SKM-1 (cell line): ENCODE results near the gene UFSP1.

Experiments
- DNase-seq: peaks from one replicate; lab custom pipeline; 2025; ENCODE audit not compliant: unreplicated experiment; lab: John Stamatoyannopoulos, UW

The UFSP1 gene

DNA sequence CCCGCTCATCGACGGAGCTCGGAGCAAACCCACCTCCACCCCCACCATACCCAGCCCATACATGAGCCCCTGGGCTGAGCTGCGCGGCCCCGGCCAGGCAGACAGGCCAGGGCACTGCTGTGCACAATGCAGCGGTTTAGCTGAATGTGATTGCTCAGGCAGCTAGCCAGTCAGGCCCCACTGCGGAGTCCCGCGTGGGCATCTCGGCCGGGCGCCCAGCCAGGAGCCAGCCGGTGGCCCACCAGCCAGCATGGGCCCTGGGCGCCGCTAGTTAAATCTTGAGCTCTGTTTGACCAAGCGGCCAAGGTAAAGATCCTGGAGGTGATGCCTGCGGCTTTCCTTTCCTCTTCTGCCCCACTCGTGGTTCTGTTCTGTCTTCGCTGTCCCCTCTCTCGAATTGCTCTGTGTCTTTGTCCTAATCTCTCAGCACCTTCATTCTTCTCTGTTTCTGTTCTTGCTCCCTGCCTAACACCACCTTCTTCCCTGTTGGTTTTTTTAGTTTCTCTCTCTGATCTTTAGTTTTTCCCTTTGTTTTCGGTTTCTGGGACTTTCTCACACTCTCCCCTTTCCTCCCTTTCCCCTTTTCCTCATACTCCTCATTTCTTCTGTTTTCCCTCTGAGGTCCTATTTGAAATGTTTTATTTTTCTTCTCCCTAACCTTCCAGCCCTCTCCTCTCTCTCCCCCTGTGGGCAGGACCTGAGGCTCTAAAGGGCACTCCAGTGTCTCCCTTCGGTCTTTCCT is 6.6 kb downstream of the UFSP1 start:
- no peak for DNase-seq

DNA sequence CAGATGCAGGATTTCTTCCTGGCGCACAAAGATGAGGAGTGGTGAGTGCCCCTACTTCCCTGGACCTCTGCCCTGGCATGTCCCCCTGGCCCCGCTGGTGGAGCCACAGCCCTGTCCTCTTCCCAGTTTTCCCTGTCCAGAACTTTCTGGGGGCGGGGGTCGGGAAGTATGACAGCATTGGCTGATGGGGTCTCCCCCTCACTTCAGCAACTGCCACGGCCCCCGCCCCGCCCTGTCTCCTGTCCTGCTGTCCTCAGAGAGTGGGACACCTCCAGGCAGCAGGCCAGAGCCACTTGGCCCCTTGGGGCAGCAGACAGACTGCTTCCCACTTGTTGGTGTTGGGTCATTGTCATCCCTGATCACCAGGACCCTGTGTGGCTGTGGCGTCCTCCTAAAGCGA is 7.3 kb downstream of the UFSP1 start:
- no peak for DNase-seq

DNA sequence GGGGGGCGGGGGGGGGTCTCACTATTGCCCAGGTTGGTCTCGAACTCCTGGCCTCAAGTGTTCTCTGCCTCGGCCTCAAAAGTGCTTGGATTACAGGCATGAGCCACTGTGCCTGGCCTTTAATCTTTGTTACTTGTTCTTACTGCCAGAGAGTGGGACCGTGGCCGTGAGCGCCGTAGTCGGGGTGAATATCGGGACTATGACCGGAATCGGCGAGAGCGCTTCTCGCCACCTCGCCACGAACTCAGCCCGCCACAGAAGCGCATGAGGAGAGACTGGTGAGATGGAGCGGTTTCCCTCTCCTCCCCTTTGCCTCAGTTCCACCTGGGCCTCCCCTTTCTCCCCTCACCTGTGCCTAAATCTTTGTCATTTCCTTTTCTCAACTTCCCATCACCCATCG is 8.4 kb downstream of the UFSP1 start:
- DNase-seq = no peak

DNA sequence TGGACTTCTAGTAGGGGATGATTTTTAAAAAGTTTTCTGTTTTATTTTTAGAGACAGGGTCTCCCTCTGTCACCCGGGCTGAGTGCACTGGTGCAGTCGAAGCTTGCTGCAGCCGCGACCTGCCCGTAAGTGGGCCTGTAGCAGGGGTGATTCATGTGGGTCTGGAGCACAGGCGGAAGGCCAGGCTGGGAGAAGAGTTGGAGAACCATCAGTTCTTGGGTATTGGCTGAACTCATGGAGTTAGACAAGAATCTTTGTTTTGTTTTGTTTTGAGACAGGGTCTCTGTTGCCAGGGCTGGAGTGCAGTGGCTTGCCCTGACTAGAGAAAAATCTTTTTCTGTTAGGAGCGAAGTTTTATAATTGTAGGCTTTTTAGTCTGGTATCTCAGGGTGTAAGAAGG is 8.9 kb downstream of the UFSP1 start:
- no peak for DNase-seq

DNA sequence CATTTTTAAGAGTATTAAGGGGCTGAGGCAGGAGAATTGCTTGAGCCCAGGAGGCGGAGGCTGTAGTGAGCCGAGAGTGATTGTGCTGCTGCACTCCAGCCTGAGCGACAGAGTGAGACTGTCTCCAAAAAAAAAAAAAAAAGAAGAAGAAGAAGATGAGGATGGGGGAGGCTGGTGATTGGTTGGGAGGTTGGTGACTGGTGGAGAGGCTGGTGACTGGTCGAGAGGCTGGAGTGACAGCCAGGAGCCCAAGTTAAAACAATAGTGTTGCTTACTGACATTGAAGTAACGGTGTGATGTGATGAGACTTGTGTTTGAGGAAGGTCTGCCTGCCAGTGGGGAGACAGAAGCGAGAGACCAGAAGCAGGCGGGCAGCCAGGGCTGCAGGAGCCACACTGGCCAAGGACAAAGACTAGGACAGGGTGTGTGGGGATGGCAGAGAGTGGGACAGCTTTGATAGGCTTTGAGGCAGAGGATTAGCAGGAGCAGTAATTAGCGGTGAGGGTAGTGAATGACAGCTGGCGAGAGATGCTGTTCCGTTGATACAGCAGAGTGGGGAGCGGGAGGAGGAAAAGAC is 9.7 kb downstream of the UFSP1 start:
- no peak for DNase-seq

DNA sequence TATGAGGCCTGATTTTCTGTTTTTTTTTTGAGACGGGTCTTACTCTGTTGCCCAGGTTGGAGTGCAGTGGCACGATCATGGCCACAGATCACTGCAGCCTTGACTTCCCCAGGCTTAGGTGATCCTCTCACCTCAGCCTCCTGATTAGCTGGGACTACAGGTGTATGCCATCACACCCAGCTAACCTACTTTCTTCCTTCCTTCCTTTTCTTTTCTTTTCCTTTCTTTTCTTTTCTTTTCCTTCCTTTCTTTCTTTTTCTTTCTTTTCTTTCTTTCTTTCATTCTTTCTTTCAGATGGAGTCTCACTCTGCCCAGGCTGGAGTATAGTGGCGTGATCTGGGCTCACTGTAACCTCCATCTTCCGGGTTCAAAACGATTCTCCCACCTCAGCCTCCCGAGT is 10.8 kb downstream of the UFSP1 start:
- DNase-seq = no peak

DNA sequence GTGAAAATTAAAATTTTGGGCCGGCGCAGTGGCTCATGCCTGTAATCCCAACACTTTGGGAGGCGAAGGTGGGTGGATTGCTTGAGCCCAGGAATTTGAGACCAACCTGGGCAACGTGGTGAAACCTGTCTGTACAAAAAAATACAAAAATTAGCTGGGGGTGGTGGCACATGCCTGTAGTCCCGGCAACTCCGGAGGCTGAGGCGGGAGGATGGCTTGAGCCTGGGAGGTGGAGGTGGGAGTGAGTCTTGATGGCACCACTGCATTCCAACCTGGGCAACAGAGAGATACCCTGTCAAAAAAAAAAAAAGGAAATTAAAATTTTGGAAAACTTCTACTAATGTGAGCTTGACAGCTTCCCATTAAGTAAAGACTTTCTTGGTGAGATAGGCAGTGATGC is 11.5 kb downstream of the UFSP1 start:
- DNase-seq = no peak

DNA sequence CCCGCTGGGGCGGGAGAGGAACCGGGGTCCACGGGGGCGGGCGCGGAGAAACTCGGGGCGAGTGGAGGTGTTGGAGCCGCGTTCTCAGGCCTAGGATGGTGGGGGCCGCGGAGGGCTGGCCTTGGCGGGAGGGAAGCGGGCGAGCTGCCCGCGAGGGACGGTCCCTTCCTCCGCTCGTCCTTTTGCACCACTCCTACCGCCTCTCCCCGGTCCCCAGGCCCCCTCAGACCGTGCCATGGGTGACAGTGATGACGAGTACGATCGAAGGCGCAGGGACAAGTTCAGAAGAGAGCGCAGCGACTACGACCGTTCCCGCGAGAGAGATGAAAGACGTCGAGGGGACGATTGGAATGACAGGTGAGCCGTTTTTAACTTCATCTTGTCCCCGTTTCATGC is 14.2 kb downstream of the UFSP1 start:
- DNase-seq = no peak

DNA sequence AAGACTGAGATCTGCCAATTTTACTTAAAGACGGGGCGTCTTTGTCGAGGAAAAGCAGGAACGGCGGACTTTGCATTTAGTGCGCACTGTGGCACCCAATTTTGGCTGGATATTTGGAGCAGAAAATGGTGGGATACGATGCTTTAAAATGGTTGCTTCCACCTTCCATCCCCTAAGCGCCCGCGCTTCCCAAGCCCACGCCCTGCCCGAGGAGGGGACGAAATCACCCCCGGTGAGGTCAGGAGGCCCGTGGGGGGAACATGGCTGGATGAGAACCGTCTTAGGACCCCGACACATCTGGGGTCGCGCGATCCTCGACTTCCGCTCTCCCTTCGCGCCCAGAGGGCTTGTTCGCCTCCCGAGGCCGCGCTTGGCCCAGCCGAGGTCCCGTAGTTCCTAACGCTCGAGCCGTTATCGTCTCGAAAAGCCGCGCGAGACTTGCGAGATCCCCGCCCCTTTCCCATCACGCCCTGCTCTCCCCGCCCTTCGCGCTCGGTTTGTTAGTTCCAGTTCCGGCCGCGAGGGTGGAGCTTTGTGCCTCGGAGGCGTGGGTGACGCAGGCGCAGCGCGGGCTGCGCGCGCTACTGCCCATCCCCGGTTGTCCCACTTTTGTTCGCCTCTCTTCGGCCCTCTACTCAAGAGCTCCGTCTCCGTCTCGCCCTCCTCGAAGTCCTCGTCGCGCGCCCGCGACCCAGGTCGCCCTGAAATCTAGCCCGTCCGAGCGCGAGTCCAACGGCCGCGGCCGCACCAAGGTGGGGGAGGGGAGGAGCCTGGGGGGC is 14.7 kb downstream of the UFSP1 start, which contains the start of gene SRRT:
Gene SRRT (plus strand): TSS at position 527 of the 779 bp plus-strand sequence. CDS start 488 bp downstream, outside the sequence.
- DNase-seq = peak; percentile 98

DNA sequence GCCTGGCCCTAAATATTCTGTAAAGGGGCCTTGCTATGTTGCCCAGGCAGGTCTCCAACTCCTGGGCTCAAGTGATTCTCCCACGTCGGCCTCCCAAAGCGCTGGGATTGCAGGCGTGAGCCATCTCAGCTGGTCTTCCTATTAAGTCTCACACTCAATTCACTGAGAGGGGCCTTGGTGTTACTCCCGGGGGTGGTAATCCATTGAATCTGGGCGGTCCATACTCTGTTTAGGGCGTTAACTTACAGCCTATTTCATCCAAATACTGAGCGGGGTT is 15.3 kb downstream of the UFSP1 start:
- DNase-seq = no peak

DNA sequence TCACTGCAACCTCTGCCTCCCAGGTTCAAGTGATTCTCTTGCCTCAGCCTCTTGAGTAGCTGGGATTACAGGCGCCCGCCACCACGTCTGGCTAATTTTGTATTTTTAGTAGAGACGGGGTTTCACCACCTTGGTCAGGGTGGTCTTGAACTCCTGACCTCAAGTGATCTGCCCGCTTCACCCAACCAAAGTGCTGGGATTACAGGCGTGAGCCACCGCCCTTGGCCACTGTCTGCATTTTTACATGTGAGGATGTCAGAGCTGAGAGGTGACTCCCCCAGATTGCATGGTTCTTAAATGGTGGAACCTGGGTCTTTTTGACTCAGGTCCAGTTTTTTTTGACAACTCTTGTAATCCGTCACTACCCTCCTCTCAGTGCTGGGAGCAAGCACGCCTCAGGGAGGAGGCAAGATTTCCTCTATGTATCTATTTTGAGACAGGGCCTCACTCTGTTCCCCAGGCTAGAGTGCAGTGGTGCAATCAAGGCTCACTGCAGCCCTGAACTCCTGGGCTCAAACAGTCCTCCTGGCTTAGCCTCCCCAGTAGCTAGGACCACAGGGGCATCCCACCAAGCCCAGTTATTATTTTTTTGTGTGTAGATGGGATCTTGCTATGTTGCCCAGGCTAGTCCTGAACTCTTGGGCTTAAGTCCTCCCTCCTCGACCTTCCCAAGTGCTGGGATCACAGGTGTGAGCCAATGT is 15.8 kb downstream of the UFSP1 start:
- no peak for DNase-seq

DNA sequence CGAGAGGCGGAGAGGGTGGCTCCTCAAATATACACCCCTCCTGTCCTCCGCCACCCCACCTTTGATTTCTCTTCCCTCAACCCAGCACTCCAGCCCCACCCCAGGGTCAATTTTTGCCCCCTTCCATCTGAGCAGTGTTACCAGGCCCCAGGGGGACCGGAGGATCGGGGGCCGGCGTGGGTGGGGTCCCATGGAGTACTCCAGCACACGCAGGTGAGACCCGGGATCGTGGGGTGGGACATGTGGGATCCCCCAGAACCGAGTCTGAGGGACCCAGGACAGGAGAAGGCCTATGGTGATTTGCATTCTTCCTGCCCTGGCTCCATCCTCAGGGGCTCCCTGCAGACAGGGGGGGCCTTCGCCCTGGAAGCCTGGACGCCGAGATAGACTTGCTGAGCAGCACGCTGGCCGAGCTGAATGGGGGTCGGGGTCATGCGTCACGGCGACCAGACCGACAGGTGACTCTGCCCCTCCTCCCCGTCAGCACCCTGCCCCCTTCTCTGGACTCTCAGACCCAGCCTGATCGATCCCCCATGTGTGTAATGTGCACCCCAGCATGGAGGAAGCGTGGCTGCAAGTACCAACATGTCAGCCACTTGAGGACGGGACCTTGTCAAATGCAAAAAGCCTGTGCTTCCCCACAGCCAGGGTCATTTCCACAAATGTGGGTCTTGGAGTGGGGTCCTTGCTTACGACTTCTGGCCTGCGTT is 21.6 kb downstream of the UFSP1 start:
- no peak for DNase-seq

DNA sequence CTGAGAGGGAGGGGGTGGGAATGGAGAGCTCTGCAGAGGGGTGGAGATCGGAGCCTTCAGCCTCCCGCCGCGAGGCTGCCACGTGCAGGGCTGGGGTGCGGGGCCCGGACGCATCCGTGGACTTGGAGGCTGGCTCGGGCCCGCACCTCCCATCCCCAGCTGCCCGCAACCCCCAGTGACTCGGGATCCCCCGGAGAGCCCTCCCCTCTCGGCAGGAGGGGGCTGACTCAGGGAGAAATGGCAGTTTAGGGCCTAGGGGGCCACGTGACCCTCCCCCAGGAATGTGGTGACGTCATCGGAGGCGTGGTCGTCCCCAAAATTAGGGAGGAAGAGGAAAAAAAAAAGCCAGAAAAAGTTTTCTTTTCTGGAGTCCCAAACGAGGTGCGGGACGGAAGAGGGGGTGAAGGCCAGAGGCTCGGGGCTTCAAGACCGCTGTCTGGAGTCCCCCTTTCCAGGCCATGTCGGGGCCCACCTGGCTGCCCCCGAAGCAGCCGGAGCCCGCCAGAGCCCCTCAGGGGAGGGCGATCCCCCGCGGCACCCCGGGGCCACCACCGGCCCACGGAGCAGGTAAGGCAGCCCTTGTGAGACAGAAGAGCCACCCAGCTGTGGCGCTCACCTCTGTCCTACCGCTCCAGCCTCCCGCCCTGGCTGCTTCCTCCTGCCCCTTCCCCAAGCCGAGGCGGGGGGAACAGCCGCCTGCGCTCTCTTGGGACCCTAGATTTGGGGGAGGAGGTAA is 22.3 kb downstream of the UFSP1 start, which contains the start of gene TRIP6:
Gene TRIP6 (plus strand): TSS at position 348 of the 736 bp plus-strand sequence. CDS start 111 bp downstream, at position 459.
- DNase-seq = peak; percentile 28

DNA sequence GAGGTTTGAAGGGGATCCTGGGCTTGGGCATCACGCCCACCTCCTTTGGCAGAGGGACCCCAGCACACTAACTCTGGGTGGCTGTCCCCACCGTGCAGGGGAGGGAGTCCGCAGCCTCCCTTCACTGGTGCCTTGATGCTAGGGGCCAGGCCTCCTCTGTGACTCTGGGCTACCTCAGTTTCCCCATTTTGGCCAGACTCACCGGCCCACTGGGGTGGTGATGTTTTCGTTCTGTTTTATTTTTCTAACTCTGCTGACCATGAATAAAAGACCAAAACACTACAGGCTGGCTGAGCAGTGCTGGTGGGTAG is 22.8 kb downstream of the UFSP1 start:
- no peak for DNase-seq

DNA sequence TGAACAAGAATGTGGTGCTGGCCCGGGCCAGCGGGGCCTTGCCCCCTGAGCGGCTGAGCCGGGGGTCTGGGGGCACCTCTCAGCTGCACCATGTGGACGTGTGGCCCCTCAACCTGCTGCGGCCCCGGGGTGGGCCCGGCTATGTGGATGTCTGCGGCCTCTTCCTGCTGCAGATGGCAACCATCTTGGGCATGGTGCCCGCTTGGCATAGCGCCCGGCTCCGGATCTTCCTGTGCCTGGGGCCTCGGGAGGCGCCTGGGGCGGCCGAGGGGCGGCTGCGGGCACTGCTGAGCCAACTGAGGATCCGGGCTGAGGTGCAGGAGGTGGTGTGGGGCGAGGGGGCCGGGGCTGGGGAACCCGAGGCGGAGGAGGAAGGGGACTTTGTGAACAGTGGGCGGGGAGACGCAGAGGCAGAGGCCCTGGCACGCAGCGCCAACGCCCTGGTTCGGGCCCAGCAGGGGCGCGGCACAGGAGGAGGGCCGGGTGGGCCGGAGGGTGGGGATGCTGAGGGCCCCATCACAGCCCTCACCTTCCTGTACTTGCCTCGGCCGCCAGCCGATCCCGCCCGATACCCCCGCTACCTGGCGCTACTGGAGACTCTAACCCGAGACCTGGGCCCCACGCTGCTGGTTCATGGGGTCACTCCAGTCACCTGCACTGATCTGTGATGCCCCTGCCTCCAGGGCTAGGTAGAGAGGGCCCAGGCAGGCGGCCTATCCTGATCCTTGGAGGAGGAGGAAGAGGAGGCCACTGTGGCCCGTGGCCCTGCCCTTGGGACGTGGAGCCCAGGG is 23.4 kb downstream of the UFSP1 start:
- no peak for DNase-seq

DNA sequence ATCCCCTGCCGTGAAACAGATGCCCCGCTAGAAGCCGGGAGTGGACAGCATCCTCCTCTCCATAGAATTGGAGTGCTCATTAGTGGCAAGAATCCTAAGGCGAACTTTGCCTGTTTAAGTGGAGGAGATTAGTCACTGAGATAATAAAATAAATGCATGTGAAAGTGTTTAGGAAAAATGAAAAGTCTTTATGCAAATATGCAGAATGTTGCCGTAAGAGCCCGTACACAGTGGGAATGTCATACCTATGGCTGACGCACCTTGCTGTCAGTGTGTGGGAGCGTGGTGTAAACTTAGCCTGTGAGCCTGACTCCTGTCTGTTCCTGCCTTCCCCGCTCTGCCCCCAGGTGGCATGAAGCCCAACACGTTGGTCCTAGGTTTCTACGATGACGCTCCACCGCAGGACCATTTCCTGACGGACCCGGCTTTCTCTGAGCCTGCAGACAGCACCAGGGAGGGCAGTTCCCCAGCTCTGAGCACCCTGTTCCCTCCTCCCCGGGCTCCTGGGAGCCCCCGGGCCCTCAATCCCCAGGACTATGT is 24.1 kb downstream of the UFSP1 start:
- no peak for DNase-seq

DNA sequence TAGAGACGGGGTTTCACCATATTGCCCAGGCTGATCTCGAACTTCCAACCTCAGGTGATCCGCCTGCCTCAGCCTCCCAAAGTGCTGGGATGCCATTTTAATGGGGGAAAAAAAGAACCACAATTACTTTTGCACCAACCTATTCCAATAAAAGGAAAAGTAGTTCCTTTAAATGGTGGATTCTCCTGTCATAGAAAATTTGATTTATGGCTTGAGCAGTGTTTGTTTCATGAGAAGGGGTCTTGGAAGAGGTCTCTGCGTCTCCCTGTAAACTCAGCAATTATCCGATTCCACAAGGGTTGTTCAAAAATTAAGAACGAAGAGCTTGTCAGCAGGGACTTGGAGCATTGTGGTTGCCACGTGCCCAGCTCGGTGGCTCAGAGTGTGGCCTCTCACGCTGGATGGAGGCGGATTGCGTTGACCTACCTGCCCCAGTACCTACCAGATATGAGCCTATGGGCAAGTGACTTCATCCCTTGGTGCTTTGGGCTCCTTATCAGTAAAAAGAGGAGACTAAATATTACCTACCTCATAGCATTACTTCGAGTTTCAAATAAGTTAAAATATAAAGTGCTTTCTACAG is 25.2 kb downstream of the UFSP1 start:
- DNase-seq = no peak

DNA sequence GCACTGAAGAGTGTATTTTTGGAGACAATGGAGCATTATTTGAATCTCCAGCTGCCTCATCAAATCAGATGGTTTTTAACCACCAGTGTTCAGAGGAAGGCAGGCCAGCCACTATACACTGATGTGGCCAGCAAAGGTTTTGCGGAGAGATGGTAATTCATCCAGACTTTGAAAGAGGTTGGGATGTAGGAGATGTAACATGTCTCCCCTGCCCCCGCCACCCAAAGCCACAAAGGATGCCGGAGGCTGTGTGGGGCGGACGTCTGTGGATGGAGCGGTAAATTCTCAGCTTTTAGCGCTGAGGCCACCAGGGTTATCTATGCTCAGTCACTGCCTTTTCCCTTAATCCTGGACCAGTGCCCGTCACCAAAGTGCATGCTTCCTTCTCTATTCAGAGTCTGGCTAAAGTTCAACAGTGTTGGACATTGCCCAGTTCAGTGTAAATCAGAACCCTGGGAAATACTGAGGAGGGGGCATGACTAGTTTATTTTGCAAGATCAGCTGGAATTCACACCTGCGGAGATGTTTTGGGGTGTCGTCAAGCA is 26.0 kb downstream of the UFSP1 start:
- no peak for DNase-seq

DNA sequence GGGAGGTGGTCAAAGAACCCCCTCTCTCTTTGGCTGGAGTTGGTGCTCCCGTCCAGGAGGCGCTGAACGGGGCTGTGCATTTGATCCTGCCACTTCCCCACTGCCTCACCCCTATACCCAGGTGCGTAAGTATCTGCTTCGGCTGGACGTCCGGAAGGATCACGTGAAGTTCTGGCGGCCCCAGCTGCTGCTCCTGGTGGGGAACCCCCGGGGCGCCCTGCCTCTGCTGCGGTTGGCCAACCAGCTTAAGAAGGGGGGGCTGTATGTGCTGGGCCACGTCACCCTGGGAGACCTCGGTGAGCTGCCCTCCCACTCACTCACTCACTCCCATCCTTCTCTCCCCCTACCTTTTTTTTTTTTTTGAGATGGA is 27.9 kb downstream of the UFSP1 start:
- no peak for DNase-seq
